ENCODE measurements around the gene ADAMTS3.

ADAMTS3 gene

GRCh38 chr4:72602396-72603376 is 33.7 kb upstream of the ADAMTS3 start:
- Histone ChIP-seq H3K79me2 (ENCODE audit: insufficient read depth, low read depth) (no peaks in the 10 kb centered on the region), H3K36me3 (ENCODE audit: insufficient read depth) (no peaks in the 10 kb centered on the region), H4K20me1 (ENCODE audit: insufficient read depth) (no peaks in the 10 kb centered on the region), H2AFZ (ENCODE audit: low read depth) (no peak overlapping the region), H3K27ac (no peak overlapping the region), H3K9ac (no peak overlapping the region), H3K4me2 (no peak overlapping the region), H3K27me3 (ENCODE audit: insufficient read depth, low read depth) (no peaks in the 10 kb centered on the region), H3K4me1 (ENCODE audit: low read depth, poor library complexity, severe bottlenecking) (no peaks in the 10 kb centered on the region), H3K4me3 (IDR thresholded peaks at IDR 0.05; ENCODE audit: insufficient read depth, low read depth, low read length) (no peak overlapping the region)
- TF ChIP-seq CTCF (conservative IDR thresholded peaks at IDR 0.05; ENCODE audit: low read depth, low read length), result no peak

GRCh38 chr4:72591547-72592454 is 22.8 kb upstream of the ADAMTS3 start:
- Histone ChIP-seq H3K4me3 (IDR thresholded peaks at IDR 0.05; ENCODE audit: insufficient read depth, low read depth, low read length) (no peak overlapping the region), H3K27ac (no peak overlapping the region), H3K4me1 (ENCODE audit: low read depth, poor library complexity, severe bottlenecking) (no peaks in the 10 kb centered on the region), H3K4me2 (no peak overlapping the region), H2AFZ (ENCODE audit: low read depth) (no peak overlapping the region), H4K20me1 (ENCODE audit: insufficient read depth) (no peaks in the 10 kb centered on the region), H3K9ac (no peak overlapping the region), H3K27me3 (ENCODE audit: insufficient read depth, low read depth) (no peaks in the 10 kb centered on the region), H3K79me2 (ENCODE audit: insufficient read depth, low read depth) (no peaks in the 10 kb centered on the region), H3K36me3 (ENCODE audit: insufficient read depth) (no peaks in the 10 kb centered on the region)
- no peak for TF ChIP-seq CTCF (conservative IDR thresholded peaks at IDR 0.05; ENCODE audit: low read depth, low read length)

- no peaks in the 10 kb centered on the region for H4K20me1 ChIP-seq (ENCODE audit: insufficient read depth)
- no peak overlapping the region for H3K9ac ChIP-seq
- no peak for TF ChIP-seq CTCF (conservative IDR thresholded peaks at IDR 0.05; ENCODE audit: low read depth, low read length)
These were observed 18.3 kb upstream of the ADAMTS3 start for GRCh38 chr4:72587334-72587733.

GRCh38 chr4:72582853-72583252 is 13.8 kb upstream of the ADAMTS3 start:
- no peak overlapping the region for H3K4me3 ChIP-seq (IDR thresholded peaks at IDR 0.05; ENCODE audit: insufficient read depth, low read depth, low read length)

More at GRCh38 chr4:72587334-72587733, 18.3 kb upstream of the ADAMTS3 start:
- Histone ChIP-seq H2AFZ (ENCODE audit: low read depth) (no peak overlapping the region), H3K36me3 (ENCODE audit: insufficient read depth) (no peaks in the 10 kb centered on the region), H3K4me1 (ENCODE audit: low read depth, poor library complexity, severe bottlenecking) (no peaks in the 10 kb centered on the region), H3K79me2 (ENCODE audit: insufficient read depth, low read depth) (no peaks in the 10 kb centered on the region), H3K27ac (no peak overlapping the region), H3K4me3 (IDR thresholded peaks at IDR 0.05; ENCODE audit: insufficient read depth, low read depth, low read length) (no peak overlapping the region), H3K4me2 (no peak overlapping the region), H3K27me3 (ENCODE audit: insufficient read depth, low read depth) (no peaks in the 10 kb centered on the region)

More at GRCh38 chr4:72582853-72583252, 13.8 kb upstream of the ADAMTS3 start:
- no peaks in the 10 kb centered on the region for H3K36me3 ChIP-seq (ENCODE audit: insufficient read depth)
- H2AFZ ChIP-seq (ENCODE audit: low read depth), result no peak overlapping the region
- no peaks in the 10 kb centered on the region for H4K20me1 ChIP-seq (ENCODE audit: insufficient read depth)
- H3K9ac ChIP-seq, result no peak overlapping the region
- no peaks in the 10 kb centered on the region for H3K79me2 ChIP-seq (ENCODE audit: insufficient read depth, low read depth)
- TF ChIP-seq CTCF (conservative IDR thresholded peaks at IDR 0.05; ENCODE audit: low read depth, low read length), result no peak
- no peak overlapping the region for H3K27ac ChIP-seq
- H3K4me1 ChIP-seq (ENCODE audit: low read depth, poor library complexity, severe bottlenecking), result no peaks in the 10 kb centered on the region
- no peak overlapping the region for H3K4me2 ChIP-seq
- no peaks in the 10 kb centered on the region for H3K27me3 ChIP-seq (ENCODE audit: insufficient read depth, low read depth)
